BE2C (cell line): ENCODE measurements around the gene RPL3.

Experiments
- DNase-seq: peaks from one replicate; pipeline ENCODE4 v3.0.0-alpha.2; 2020
- H3K27me3 ChIP-seq: fragments of 250-450 bp; sonication (Bioruptor Pico); 2 replicates; pipeline ENCODE4 v1.5.1; 2020; ENCODE audit warnings: mild to moderate bottlenecking
- H3K36me3 ChIP-seq: fragments of 250-450 bp; sonication (Bioruptor Pico); 2 replicates; pipeline ENCODE4 v1.5.1; 2020; ENCODE audit warnings: mild to moderate bottlenecking
- H3K4me1 ChIP-seq: fragments of 250-450 bp; sonication (Bioruptor Pico); 2 replicates; pipeline ENCODE4 v1.5.1; 2020
- H3K4me3 ChIP-seq: 2 replicates; pipeline ENCODE4 v1.5.1; 2011; ENCODE audit warnings: low read depth, low read length
- H3K9me3 ChIP-seq: fragments of 250-450 bp; sonication (Bioruptor Pico); 2 replicates; pipeline ENCODE4 v1.5.1; 2020
- TF ChIP-seq, protein P1 (sequence below): IDR thresholded peaks from 2 replicates; pipeline ENCODE4 v1.5.1; 2012; ENCODE audit warnings: mild to moderate bottlenecking, low read depth, low read length

Gene RPL3

DNA sequence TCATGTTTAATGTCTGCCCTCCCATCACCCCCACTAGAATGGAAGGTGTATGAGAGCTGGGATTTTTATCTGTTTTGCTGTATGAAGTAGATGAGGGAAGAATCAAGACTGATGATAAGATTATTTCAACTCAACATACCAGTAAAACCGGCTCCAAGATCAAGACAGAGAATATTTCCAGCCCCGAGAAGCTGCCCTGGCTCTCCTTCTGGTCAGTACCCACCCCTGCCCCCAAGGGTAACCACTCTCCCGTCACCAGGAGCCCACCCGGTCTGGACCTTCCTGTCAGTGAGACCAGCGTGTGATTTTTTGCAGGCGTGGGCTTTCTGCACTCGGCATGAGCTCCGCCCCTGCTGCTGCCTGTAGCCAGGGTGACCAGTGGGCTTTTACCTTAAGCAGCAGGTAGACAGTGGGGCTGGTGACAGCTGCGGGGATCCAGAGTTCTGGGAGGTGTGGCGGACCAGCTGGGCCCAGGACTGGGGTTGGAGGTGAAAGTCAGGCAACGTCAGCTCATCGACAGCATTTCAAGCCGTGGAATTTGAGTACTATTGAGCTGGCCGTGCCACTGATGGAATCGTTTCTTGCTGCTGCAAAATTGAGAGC, 25.6 kb downstream of the RPL3 start:
- no peaks in the 10 kb centered on the region for H3K9me3 ChIP-seq
- DNase-seq = no peak
- H3K27me3 ChIP-seq = no peaks in the 10 kb centered on the region
- H3K4me3 ChIP-seq = no peak overlapping the region
- peaks cover 5% of the 10 kb centered on the region; the same call in 1 of the 2 replicates for H3K4me1 ChIP-seq
- H3K36me3 ChIP-seq = no peaks in the 10 kb centered on the region
- TF ChIP-seq, protein P1, sequence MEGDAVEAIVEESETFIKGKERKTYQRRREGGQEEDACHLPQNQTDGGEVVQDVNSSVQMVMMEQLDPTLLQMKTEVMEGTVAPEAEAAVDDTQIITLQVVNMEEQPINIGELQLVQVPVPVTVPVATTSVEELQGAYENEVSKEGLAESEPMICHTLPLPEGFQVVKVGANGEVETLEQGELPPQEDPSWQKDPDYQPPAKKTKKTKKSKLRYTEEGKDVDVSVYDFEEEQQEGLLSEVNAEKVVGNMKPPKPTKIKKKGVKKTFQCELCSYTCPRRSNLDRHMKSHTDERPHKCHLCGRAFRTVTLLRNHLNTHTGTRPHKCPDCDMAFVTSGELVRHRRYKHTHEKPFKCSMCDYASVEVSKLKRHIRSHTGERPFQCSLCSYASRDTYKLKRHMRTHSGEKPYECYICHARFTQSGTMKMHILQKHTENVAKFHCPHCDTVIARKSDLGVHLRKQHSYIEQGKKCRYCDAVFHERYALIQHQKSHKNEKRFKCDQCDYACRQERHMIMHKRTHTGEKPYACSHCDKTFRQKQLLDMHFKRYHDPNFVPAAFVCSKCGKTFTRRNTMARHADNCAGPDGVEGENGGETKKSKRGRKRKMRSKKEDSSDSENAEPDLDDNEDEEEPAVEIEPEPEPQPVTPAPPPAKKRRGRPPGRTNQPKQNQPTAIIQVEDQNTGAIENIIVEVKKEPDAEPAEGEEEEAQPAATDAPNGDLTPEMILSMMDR = no peak

DNA sequence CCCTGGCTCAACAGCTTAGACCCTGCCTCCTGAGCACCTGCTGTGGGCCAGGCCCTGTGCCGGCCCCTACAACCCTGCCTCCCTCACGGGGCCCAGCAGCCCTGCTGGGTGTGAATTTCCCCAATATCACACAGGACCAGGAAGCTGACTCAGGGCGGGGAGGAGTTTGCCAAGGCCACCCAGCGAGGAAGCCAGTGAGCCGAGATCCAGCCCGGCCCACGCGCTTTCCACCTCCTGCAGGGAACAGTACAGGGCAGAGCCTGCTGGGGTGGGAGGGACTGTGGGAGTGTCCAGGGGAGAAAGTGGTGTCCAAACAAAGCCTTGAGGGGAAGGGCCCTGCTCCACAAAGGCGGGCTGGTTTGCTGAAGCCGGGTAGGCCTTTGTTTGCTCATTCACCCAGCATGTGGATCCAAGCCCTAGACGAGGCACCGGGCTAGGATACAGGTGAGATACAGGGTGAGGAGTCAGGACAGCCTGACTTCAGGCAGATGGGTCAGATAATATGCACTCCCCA, 26.8 kb downstream of the RPL3 start:
- Histone ChIP-seq H3K36me3 (no peaks in the 10 kb centered on the region), H3K27me3 (no peaks in the 10 kb centered on the region), H3K4me1 (peaks cover 2% of the 10 kb centered on the region; the same call in 1 of the 2 replicates), H3K4me3 (no peak overlapping the region), H3K9me3 (no peaks in the 10 kb centered on the region)
- DNase-seq = peak; percentile 48
- TF ChIP-seq, protein P1 = no peak

DNA sequence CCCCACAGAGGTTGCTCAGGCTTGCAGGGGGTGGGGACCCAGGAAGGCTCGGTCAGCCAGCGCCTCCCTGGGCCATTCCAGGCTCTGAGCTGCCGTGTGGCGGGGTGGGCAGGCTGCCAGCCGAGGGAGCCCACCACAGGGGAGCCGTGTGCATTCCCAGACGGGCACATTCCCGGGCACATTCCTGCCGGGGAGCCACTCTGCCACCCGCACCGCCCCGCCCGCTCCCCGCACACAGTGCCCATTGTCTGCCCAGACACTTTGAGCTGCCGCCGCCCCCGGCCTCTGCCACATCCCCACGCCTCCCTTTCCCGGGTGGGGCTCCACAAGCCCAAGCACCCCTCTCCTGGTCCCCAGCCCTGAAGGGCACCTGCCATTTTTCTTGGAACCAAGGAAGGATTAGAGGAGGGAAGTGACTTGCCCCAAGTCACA, 27.4 kb downstream of the RPL3 start:
- no peaks in the 10 kb centered on the region for H3K9me3 ChIP-seq
- no peak for DNase-seq
- TF ChIP-seq, protein P1 = no peak
- H3K36me3 ChIP-seq = no peaks in the 10 kb centered on the region
- H3K4me3 ChIP-seq = no peak overlapping the region
- H3K27me3 ChIP-seq = no peaks in the 10 kb centered on the region
- H3K4me1 ChIP-seq = no peaks in the 10 kb centered on the region

DNA sequence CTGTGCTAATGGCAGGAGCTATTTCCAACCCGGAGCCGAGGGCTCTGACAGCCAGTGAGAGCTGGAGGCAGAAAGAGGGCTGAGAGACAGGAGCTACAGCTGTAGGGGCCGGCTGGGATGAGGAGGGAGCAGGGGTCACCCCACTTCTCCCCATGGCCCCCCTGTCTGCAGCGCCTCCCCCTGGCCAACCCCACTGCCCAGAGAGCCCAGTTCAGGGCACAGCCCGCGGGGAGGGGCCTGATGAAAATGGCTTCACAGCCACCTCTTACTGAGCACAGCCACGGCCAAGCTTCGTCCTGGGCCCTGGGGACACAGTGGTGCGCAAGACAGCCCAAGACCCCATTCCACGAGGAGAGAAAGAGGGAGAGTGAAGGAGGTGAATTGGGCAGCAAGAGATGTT, 27.9 kb downstream of the RPL3 start:
- DNase-seq = no peak
- H3K4me3 ChIP-seq = no peak overlapping the region
- H3K4me1 ChIP-seq = no peaks in the 10 kb centered on the region
- no peaks in the 10 kb centered on the region for H3K27me3 ChIP-seq
- H3K9me3 ChIP-seq = no peaks in the 10 kb centered on the region
- no peaks in the 10 kb centered on the region for H3K36me3 ChIP-seq
- TF ChIP-seq, protein P1 = no peak

DNA sequence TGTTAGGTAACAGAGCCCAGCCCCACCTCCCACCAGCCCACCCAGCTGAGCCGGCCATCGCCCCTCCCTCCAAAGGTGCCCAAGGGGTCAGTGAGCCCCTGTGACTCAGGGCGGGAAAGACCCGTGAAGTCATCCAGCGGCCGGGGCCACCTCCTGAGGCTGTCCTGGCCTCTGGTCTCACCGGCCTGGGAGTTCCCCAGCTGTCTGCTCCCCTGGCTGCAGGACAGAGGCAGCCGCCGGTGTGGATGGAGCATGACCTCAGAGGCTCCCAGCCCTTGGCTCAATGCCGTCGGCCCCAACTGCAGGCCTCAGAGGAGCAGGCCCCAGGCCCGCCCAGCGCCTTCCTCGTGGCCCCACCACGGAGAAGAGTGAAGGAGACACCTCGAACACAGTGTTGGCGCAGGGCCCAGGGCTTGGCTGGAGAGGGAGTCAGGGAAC, 28.7 kb downstream of the RPL3 start:
- TF ChIP-seq, protein P1 = no peak

DNA sequence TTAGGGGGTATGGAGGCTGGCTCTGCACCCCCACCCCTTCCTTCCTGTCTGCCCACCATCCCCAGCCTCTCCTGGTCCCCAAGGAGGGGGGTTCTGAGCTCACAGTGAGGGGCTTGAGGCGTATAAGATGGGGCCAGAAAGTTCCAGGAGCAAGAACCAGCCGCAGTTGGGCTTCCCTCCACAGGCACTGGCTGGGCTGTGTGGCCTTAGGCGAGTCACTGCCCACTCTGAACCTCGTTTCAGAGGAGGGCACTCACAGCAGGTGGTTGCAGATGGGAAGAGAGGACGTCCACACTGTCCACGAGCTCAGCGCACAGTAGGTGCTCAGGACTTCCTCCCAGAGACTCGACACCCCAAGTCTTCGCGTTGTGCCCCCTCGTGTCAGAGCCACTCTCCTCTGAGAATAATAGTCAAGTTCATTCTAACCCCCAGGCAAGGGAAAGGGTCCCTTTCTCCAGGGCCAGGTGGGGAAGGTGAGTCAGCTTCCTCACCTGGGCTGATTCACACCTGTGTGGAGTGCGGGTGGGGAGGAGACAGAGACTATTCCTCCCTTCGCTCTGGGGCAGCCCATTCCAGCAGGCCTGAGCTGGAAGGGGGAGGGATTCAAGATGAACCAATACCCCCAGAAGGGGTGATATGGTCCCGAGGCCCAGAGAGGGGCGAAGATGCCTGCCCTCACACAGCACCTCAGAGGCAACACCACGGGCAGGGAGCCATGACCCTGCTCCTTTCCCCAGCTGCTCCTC, 29.3 kb downstream of the RPL3 start:
- TF ChIP-seq, protein P1 = no peak
- no peaks in the 10 kb centered on the region for H3K4me1 ChIP-seq
- H3K4me3 ChIP-seq = no peak overlapping the region
- H3K27me3 ChIP-seq = no peaks in the 10 kb centered on the region
- no peak for DNase-seq
- H3K9me3 ChIP-seq = no peaks in the 10 kb centered on the region
- H3K36me3 ChIP-seq = no peaks in the 10 kb centered on the region

More for the DNA sequence above, 28.7 kb downstream of the RPL3 start:
- Histone ChIP-seq H3K4me3 (no peak overlapping the region), H3K27me3 (no peaks in the 10 kb centered on the region), H3K9me3 (no peaks in the 10 kb centered on the region), H3K36me3 (no peaks in the 10 kb centered on the region), H3K4me1 (no peaks in the 10 kb centered on the region)
- no peak for DNase-seq
